GM18517 (cell line): ENCODE results near the gene KRTAP4-12.
"Not testable (repeated sequence)": the region's sequence is repeated elsewhere in the genome, so short reads cannot be mapped to it uniquely, and the experiment has no call there.

Experiments
- ATAC-seq: cut with Tn5 transposase; IDR thresholded peaks from one replicate; pipeline ENCODE4 v1.9.1; 2021; ENCODE audit warnings: mild to moderate bottlenecking, moderate library complexity; ENCODE audit not compliant: unreplicated experiment

Gene KRTAP4-12

DNA sequence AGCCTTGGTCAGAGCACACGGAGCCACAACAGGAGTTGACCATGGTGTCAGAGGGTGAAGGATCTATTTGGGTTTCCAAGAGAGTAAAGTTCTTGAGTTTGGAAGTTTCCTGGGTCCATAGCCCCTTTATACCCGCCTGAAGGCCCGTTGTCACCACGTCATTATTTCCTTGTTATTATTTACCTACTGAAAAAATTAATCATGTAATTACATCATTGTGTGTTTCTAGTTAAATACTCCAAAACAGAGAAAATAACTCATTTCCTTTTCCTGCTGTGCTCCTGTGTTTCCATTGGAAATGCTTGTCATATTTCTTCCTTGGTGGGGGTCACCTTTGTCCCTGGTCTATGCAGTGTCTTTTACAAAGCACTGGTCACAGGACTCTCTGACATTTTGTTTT is 25.9 kb downstream of the KRTAP4-12 start, which contains the start of gene KRTAP4-8:
KRTAP4-8 (minus strand) TSS at position 101 of the 400 bp plus-strand sequence; CDS start at position 43, 58 bp downstream.
- ATAC-seq = no peak

DNA sequence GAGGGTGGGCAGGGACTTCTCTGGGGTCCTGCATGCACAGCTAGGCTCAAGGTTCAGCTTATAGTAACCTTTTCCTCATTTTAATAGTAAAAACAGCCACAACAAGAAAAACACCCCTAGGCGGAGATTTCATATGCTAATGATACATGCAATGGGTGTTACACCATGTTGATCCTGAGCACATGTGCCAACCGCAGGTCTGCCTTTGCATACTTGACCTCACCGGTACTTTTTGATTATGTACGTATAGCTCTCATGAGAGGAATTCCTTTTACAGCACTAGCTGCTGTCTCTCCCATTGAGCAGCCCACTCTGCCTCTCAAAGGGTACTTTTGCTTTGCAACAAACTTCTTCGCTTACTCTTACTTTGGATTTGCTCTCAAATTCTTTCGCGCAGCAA is 27.9 kb downstream of the KRTAP4-12 start:
- ATAC-seq = no peak

DNA sequence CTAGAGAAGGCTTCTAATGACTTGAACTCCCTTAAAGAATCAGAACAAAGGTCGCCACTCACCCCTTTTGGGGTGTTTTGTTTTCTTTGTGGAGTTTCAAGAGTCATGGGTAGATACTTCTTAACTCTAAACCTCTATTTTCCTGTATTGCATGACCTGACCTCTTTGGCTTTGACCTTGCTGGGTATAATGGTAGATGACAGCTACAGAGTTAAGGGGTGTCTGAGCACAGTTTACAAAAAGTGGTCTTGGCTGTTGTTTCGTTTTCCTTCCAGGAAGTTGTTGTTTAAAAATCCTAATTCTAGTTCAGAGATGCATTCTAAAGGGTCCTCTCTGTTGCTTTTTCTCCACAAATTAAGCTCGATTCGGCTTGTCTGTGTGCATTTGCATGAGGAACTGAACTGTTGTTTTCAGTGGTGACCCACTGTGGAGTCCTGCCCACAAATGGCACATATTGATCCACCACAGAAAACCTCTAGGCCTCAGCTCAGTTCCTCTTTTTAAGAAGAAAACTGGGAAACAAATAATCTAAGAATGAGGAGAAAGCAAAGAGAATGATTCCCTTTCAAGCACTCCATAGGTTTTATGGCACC is 35.1 kb downstream of the KRTAP4-12 start:
- ATAC-seq = not testable (repeated sequence)

DNA sequence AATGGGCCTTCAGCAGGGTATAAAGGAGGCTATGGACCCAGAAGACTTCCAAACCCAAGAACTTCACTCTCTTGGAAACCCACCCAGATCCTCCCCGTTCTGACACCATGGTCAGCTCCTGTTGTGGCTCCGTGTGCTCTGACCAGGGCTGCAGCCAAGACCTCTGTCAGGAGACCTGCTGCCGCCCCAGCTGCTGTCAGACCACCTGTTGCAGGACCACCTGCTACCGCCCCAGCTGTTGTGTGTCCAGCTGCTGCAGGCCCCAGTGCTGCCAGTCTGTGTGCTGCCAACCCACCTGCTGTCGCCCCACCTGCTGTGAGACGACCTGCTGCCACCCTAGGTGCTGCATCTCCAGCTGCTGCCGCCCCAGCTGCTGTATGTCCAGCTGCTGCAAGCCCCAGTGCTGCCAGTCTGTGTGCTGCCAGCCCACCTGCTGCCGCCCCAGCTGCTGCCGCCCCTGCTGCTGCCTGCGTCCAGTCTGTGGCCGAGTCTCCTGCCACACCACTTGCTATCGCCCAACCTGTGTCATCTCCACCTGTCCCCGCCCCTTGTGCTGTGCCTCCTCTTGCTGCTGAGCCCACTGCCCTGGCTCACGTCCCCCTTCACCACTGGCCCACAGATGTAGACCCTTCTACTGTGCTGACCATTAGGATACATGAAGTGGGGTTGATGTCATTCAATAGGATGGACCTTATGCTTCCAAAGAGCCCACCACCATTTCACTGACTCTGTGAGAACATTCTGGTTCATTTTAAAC is 39.7 kb downstream of the KRTAP4-12 start, which contains the start of gene KRTAP4-7:
KRTAP4-7 (plus strand) TSS at position 51 of the 757 bp plus-strand sequence; CDS start at position 108, 57 bp downstream.
- not testable (repeated sequence) for ATAC-seq

DNA sequence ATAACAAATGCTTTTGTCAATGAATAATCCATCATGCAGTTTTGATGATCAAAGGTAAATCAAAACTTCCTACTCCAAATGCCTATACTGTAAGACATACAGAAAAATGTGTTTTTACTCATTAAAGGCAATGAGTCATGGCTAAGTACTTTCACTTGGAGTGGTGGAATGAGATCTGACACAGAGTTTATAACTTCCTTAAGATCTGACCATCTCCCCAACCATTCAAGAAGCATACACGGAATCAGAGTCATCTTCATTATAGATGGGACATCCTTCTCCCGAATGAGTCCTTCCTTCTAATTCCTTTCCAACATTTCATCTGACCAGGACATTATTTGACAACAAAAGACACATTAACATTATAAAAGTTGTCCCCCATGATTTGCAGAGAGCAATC is 40.6 kb downstream of the KRTAP4-12 start:
- not testable (repeated sequence) for ATAC-seq

DNA sequence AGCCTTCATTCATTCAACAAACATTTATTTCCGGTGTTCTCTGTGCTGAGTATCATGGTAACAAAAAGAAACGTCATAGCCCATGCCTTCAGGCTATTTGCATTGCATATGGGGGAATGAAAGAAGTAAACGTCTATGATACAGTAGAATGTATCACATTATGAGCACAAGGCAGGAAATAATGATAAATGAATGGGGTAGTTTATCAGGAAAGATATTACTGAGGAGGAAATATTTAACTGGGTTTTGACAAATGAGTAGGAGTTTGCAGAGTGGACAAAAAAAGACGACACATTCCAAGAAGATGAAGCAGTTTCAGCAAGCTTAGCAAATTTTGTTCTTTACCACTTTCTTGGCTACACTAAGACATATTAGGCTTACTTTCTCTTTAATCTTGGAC is 41.4 kb downstream of the KRTAP4-12 start:
- no peak for ATAC-seq

DNA sequence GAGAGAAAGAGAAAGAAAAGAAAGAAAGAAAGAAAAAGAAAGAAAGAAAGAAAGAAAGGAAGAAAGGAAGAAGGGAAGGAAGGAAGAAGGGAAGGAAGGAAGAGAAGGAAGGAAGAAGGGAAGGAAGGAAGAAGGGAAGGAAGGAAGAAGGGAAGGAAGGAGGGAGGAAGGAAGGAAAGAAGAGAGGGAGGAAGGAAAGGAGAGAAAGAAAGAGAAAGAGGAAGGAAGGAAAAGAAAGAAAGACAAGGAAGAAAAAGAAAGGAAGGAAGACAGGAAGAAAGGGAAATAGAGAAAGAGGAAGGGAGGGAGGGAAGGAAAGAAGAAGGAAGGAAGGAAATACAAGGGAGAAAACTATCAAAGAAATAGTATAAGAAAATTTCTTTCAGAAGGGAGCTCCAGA is 47.2 kb downstream of the KRTAP4-12 start:
- ATAC-seq = no peak

DNA sequence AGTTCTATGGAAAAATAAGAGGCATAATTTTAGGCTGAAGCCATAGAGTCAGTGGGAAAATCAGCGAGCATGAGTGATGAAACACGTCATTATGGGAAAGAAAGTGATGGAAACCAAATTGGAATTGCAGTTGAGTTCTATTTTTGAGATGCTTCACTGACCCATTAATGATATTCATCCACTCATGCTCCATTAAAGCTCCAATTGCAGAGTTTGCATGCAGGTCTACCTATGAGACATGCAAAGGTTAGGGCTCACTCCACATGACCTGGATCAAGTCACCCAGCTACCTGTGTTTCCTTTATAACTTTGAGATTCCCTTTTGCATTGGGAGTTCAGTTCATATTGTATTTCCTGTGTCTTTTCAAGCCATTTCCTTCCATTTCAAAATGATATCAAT is 50.3 kb downstream of the KRTAP4-12 start:
- ATAC-seq = no peak
